ENCODE measurements around the gene MVB12B.

DNA sequence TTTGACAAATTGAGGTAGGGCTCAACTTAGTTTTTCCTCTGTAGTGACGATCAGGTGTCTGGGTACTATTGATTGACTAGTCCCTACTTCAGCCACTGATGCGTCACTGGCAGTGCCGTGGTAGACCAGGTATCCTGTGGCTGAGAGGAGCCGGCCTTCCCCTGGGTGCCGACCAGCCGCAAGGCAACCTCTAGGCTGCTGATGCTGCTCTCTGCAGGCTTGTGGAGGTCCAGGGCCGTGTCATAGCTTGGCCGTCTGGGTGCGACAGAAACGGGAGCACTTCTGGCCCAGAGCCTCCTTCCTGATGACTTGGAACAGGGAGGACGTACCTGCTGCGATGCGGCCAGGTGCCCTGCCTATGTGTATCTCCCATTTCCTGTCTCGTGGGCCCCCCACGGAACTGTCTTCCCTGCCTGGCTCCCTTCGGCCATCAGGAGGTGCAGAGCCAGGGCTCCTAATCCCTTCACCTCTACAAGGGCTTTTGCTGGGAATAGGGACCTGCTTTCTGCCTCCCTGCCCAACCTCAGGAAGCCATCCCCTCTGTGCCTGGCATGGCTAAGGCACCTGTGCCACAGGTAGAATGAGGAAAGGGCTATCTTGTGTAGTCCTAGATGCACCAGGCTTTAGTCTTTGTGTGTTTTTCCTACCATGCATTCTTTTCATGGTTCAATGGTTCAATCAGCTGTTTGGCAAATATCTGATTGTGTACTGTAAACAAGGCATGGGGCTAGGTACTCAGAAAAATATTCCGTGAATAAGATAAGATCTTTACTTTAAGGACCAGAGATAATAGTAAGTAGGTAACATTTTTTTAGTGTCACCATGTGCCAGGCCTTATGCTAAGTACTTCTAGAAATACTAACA lies 44.6 kb downstream of the MVB12B start:
- TF ChIP-seq EGR1 (IDR thresholded peaks at IDR 0.05) (no peak), CEBPB (IDR thresholded peaks at IDR 0.05) (no peak), EP300 (IDR thresholded peaks at IDR 0.05; ENCODE audit: borderline replicate concordance) (no peak), TAF1 (IDR thresholded peaks at IDR 0.05; ENCODE audit: low read depth) (no peak), REST (IDR thresholded peaks at IDR 0.05; ENCODE audit: low read depth) (no peak)
- TF ChIP-seq, protein P1, sequence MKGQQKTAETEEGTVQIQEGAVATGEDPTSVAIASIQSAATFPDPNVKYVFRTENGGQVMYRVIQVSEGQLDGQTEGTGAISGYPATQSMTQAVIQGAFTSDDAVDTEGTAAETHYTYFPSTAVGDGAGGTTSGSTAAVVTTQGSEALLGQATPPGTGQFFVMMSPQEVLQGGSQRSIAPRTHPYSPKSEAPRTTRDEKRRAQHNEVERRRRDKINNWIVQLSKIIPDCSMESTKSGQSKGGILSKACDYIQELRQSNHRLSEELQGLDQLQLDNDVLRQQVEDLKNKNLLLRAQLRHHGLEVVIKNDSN (IDR thresholded peaks at IDR 0.05), result no peak
- TF ChIP-seq, protein P2, sequence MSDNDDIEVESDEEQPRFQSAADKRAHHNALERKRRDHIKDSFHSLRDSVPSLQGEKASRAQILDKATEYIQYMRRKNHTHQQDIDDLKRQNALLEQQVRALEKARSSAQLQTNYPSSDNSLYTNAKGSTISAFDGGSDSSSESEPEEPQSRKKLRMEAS (IDR thresholded peaks at IDR 0.05), result no peak

Measured in Ishikawa (cell line).